Thyroid gland (tissue), 4 donors: Measurements from ENCODE around the gene FYB1. TPM values are rescaled to one million over a fixed set of nuclear protein-coding genes. Genes with fewer than 3 reads are reported as not detected.

Source experiments
- DNase-seq, 2 donors: peaks; one replicate each; pipeline ENCODE4 v3.0.0-alpha.2; 2019
- H3K27ac ChIP-seq, 3 donors: fragments of 200-600 bp; sonication (generic); 1 replicate in 2 of 3; 2 replicates in 1 of 3; pipeline ENCODE4 v1.5.1; 2016 to 2019; ENCODE audit warnings: mild to moderate bottlenecking in 1 of 3, moderate library complexity in 1 of 3
- H3K27me3 ChIP-seq: fragments of 200-600 bp; sonication (generic); one replicate; pipeline ENCODE4 v1.5.1; 2019
- H3K36me3 ChIP-seq, 2 donors: fragments of 200-600 bp; sonication (generic); one replicate each; pipeline ENCODE4 v1.5.1; 2016 to 2019
- H3K4me1 ChIP-seq, 2 donors: fragments of 200-600 bp; sonication (generic); one replicate each; pipeline ENCODE4 v1.5.1; 2017 to 2019
- H3K4me3 ChIP-seq, 3 donors: fragments of 200-600 bp; sonication (generic); replicated peaks in 1 of 3; 1 replicate in 2 of 3; 2 replicates in 1 of 3; pipeline ENCODE4 v1.5.1; 2016; ENCODE audit warnings: mild to moderate bottlenecking in 1 of 3
- H3K9me3 ChIP-seq: fragments of 200-600 bp; sonication (generic); one replicate; pipeline ENCODE4 v1.5.1; 2017
- POLR2A ChIP-seq, 2 donors: fragments of 450-650 bp; IDR thresholded peaks; one replicate each; pipeline ENCODE4 v1.6.1; 2017; ENCODE audit warnings: antibody characterized with exemption in 2 of 2, mild to moderate bottlenecking in 2 of 2, moderate library complexity in 1 of 2
- WGBS, 2 donors: methylation state at CpG; one replicate each; pipeline ENCODE4 v1.1.5; 2017; 5-methylcytosine and 5-hydroxymethylcytosine counted together
- intact Hi-C: fragments of 100-400 bp; cut with DNase I; formaldehyde crosslinking; loops from one replicate; pipeline ENCODE4 v1.15.1; 2023
- total RNA-seq, 4 donors: library from RNA; depleted of rRNA; stranded (reverse); fragments of >200 nt; gene quantifications; one replicate each; pipeline ENCODE4 v1.2.3, GENCODE V29; 2016
- TF ChIP-seq, protein P1 (sequence below), 6 experiments: fragments of 200-600 bp in 3 of 6; fragments of 450-650 bp in 3 of 6; sonication (generic) in 3 of 6; IDR thresholded peaks; one replicate each; pipeline ENCODE4 v1.5.1; 2016 to 2019; ENCODE audit warnings: antibody characterized with exemption in 6 of 6, mild to moderate bottlenecking in 2 of 6, inconsistent platforms in 1 of 6, moderate library complexity in 1 of 6

The FYB1 gene
- total RNA-seq, 4 donors from 2014 or later = 2.4 to 15.6 (median 3.7) TPM

DNA sequence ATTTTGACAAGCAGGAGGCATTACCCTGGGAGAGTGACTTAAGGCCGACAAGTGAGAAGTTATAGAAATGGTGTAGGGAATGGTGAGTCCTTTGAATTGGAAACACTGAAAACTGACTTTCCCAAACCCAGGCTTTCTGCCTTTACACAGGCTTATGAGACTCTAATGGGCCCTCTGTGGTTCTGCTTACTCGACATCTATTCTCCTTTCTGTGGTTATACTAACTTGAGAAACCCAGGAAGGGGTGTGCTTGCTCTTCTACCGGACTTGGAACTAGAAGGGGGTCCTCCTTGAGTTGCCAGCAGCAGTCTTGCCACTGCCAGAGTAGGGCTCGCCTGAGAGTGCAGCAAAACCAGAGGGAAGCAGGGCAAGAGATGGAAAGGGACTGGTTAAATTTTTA, 63.3 kb downstream of the FYB1 start:
- no peaks in the 10 kb centered on the region for H3K9me3 ChIP-seq
- intact Hi-C loops = loop anchor here (10.0 kb wide), 1 partner anchor 129 kb away; no protein-coding TSS in a partner anchor
- 75 to 77% methylated on average over 4 of the region's 4 CpGs for WGBS, 2 donors
- DNase-seq = no peak
- no peaks in the 10 kb centered on the region for H3K27me3 ChIP-seq
- H3K36me3 ChIP-seq = no peaks in the 10 kb centered on the region
- no peak overlapping the region for H3K27ac ChIP-seq
- TF ChIP-seq, protein P1, sequence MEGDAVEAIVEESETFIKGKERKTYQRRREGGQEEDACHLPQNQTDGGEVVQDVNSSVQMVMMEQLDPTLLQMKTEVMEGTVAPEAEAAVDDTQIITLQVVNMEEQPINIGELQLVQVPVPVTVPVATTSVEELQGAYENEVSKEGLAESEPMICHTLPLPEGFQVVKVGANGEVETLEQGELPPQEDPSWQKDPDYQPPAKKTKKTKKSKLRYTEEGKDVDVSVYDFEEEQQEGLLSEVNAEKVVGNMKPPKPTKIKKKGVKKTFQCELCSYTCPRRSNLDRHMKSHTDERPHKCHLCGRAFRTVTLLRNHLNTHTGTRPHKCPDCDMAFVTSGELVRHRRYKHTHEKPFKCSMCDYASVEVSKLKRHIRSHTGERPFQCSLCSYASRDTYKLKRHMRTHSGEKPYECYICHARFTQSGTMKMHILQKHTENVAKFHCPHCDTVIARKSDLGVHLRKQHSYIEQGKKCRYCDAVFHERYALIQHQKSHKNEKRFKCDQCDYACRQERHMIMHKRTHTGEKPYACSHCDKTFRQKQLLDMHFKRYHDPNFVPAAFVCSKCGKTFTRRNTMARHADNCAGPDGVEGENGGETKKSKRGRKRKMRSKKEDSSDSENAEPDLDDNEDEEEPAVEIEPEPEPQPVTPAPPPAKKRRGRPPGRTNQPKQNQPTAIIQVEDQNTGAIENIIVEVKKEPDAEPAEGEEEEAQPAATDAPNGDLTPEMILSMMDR (IDR thresholded peaks at IDR 0.05) = no peak
- TF ChIP-seq POLR2A (IDR thresholded peaks at IDR 0.05) = no peak
- H3K4me1 ChIP-seq = no peaks in the 10 kb centered on the region
- H3K4me3 ChIP-seq = no peak overlapping the region

DNA sequence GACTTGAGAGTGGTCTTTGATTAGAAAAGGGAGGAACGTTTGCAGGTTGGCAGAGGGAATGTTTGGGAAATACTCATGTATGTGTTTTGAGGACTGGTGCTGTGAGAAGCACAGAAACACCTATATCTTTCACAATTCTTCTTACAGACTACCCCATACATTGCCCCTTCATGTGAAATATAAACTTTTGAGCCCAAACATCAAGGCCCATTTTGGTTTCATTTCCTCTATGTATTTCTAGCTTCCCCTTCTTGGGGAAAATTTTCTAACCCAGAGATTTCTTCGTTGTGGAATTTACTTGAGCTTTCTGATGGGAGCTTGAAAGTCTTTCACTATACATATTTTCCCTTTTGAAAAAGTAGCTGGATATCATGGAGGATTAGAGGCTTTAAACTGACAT, 67.6 kb downstream of the FYB1 start:
- Histone ChIP-seq H3K9me3 (no peaks in the 10 kb centered on the region), H3K4me1 (no peaks in the 10 kb centered on the region), H3K36me3 (no peaks in the 10 kb centered on the region), H3K4me3 (no peak overlapping the region), H3K27me3 (no peaks in the 10 kb centered on the region), H3K27ac (no peak overlapping the region)
- intact Hi-C loops = loop anchor here (10.0 kb wide), 1 partner anchor 133 kb away; no protein-coding TSS in a partner anchor
- no peak for TF ChIP-seq POLR2A (IDR thresholded peaks at IDR 0.05)
- TF ChIP-seq, protein P1 (IDR thresholded peaks at IDR 0.05) = no peak
- DNase-seq = no peak
- 66 to 73% methylated on average over 2 of the region's 2 CpGs for WGBS, 2 donors

DNA sequence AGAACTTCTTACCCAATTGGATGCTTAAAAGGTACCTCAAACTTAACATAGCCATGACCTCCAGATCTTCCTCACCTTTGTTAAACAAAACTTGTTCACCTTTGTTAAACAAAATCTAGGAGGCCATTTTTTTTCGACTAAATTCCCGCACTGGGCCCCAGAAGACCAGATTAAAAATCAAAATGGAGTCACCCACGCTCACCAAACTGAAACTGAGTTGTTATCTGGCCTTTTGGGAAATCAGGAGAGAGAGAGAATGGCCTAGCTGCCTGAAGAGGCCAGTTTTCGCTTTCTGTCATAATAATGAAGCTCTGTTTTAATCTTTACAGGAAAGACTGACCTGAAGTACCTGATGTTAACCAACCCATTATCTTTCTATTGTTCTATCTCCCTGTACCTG, 69.4 kb downstream of the FYB1 start:
- no peak overlapping the region for H3K27ac ChIP-seq
- H3K4me3 ChIP-seq = no peak overlapping the region
- no peaks in the 10 kb centered on the region for H3K27me3 ChIP-seq
- 95 to 96% methylated on average over 4 of the region's 4 CpGs for WGBS, 2 donors
- no peaks in the 10 kb centered on the region for H3K4me1 ChIP-seq
- no peaks in the 10 kb centered on the region for H3K36me3 ChIP-seq
- H3K9me3 ChIP-seq = no peaks in the 10 kb centered on the region
- intact Hi-C loops = loop anchor here (10.0 kb wide), 1 partner anchor 135 kb away; no protein-coding TSS in a partner anchor
- no peak for DNase-seq
- no peak for TF ChIP-seq POLR2A (IDR thresholded peaks at IDR 0.05)
- TF ChIP-seq, protein P1 (IDR thresholded peaks at IDR 0.05) = no peak

DNA sequence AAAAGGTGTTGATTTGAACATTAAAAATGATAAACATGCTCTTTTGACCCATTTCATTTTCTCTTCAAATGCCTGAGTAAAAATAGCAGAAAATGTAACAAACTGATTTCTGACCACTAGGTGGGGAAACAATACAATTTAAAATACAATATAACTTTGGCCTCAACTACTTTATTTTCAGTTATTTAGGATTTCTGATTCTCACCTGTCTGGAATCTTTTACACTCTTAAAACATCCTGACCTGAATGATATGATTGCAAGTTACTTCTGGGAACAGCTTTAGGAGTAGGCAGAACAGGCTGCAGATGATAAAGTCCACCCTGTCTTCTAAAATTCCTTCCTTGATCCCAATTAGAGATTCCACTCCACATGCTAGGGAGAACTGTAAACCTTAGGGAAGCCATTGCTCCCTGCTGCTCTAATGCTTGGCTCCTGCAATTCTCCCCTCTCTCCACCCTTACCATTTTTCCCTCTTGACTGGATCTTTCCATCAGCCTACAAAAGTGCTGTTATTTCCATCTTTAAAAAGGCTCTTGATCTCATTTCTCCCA, 70.3 kb downstream of the FYB1 start:
- Histone ChIP-seq H3K27me3 (no peaks in the 10 kb centered on the region), H3K27ac (no peak overlapping the region), H3K36me3 (no peaks in the 10 kb centered on the region), H3K4me3 (no peak overlapping the region), H3K4me1 (no peaks in the 10 kb centered on the region), H3K9me3 (no peaks in the 10 kb centered on the region)
- intact Hi-C loops = no loop called here
- TF ChIP-seq POLR2A (IDR thresholded peaks at IDR 0.05) = no peak
- TF ChIP-seq, protein P1 (IDR thresholded peaks at IDR 0.05) = peak in 4 of 6 experiments; percentile 16 to 51 (median 48)
- DNase-seq = no peak

DNA sequence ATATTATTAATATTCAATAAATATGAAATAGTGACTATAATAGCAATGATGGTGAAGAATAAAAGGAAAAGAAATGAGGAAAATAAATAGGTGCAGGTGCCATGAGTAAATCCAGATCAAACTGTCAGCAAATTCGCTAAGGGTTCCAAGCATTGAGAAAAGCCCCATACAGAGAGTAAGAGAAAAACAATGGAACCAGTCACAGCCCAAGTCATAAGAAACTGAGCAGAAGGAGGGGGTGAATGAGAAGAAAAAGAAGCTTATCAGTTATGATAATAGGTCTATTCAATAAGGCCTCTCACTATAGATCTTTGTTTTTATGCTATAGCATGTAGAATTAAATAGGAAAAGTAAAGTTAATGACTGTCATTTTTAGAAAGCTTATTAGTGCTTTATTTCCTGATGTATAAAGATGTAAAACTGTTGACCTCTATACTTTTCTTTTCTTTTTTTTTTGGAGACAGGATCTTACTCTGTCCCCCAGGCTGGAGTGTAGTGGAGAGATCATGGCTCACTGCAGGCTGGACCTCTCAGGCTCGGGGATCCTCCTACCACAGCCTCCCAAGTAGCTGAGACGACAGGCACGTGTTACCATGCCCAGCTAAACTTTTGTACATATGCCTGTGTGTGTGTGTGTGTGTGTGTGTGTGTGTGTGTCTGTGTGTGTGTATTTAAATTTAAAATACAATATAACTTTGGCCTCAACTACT, 72.4 kb downstream of the FYB1 start:
- Histone ChIP-seq H3K9me3 (no peaks in the 10 kb centered on the region), H3K4me1 (no peaks in the 10 kb centered on the region), H3K36me3 (no peaks in the 10 kb centered on the region), H3K4me3 (no peak overlapping the region), H3K27me3 (no peaks in the 10 kb centered on the region), H3K27ac (no peak overlapping the region)
- no peak for TF ChIP-seq POLR2A (IDR thresholded peaks at IDR 0.05)
- TF ChIP-seq, protein P1 (IDR thresholded peaks at IDR 0.05) = no peak
- WGBS, 2 donors = 85 to 91% methylated on average over 4 of the region's 4 CpGs
- intact Hi-C loops = no loop called here
- DNase-seq = no peak
